IMR-90 (cell line): Measurements from ENCODE around the gene BTBD9.

Experiments
- BHLHE40 ChIP-seq: fragments of 150-350 bp; IDR thresholded peaks from 2 replicates; pipeline ENCODE4 v1.6.1; 2016; ENCODE audit warnings: mild to moderate bottlenecking, low read depth, low read length
- FOS ChIP-seq: fragments of 150-350 bp; IDR thresholded peaks from 2 replicates; pipeline ENCODE4 v1.6.1; 2016; ENCODE audit warnings: low read depth, low read length
- MXI1 ChIP-seq: IDR thresholded peaks from 2 replicates; pipeline ENCODE4 v1.6.1; 2012; ENCODE audit warnings: low read depth, mild to moderate bottlenecking, low read length, moderate library complexity, borderline replicate concordance
- POLR2A ChIP-seq: IDR thresholded peaks from 2 replicates; pipeline ENCODE4 v1.6.1; 2012; ENCODE audit warnings: mild to moderate bottlenecking, low read depth, low read length
- RCOR1 ChIP-seq: IDR thresholded peaks from 2 replicates; pipeline ENCODE4 v1.6.1; 2012; ENCODE audit warnings: mild to moderate bottlenecking, low read length, improper control_type of control experiment; ENCODE audit not compliant: insufficient replicate concordance
- RFX5 ChIP-seq: IDR thresholded peaks from 2 replicates; pipeline ENCODE4 v1.8.0; 2012; ENCODE audit warnings: low read depth, mild to moderate bottlenecking, low read length, moderate library complexity
- SMC3 ChIP-seq: fragments of 150-350 bp; IDR thresholded peaks from 2 replicates; pipeline ENCODE4 v1.6.1; 2016; ENCODE audit warnings: low read depth, mild to moderate bottlenecking, antibody characterized with exemption, low read length, moderate library complexity
- USF2 ChIP-seq: fragments of 150-350 bp; IDR thresholded peaks from 2 replicates; pipeline ENCODE4 v1.6.1; 2017; ENCODE audit warnings: mild to moderate bottlenecking, antibody characterized with exemption, low read length, low read depth
- TF ChIP-seq, protein P1 (sequence below): conservative IDR thresholded peaks from 2 replicates; pipeline ENCODE4 v1.5.1; 2012; ENCODE audit warnings: mild to moderate bottlenecking, low read depth, low read length, improper control_type of control experiment

DNA sequence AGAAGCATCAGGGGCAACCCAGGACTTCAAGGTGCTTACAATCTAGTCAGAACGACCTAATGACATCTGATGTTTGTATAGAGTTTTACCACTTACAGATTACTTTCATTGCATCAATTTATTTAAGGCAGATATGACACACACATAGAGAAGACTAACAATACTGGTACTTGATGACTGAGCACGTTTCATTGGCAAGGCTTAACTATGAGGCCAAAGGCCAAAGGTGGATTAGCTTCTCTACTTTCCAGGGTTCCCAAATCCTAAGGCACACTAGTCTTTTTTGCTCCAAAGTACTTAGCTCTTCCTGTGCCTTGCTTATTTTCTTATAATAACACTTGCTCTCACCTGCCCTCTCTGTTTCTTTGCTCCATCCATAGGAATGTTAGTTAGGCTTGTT is 414.0 kb downstream of the BTBD9 start:
- TF ChIP-seq, protein P1, sequence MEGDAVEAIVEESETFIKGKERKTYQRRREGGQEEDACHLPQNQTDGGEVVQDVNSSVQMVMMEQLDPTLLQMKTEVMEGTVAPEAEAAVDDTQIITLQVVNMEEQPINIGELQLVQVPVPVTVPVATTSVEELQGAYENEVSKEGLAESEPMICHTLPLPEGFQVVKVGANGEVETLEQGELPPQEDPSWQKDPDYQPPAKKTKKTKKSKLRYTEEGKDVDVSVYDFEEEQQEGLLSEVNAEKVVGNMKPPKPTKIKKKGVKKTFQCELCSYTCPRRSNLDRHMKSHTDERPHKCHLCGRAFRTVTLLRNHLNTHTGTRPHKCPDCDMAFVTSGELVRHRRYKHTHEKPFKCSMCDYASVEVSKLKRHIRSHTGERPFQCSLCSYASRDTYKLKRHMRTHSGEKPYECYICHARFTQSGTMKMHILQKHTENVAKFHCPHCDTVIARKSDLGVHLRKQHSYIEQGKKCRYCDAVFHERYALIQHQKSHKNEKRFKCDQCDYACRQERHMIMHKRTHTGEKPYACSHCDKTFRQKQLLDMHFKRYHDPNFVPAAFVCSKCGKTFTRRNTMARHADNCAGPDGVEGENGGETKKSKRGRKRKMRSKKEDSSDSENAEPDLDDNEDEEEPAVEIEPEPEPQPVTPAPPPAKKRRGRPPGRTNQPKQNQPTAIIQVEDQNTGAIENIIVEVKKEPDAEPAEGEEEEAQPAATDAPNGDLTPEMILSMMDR: no peak
- no peak for TF ChIP-seq BHLHE40
- TF ChIP-seq RCOR1: no peak
- TF ChIP-seq POLR2A: no peak
- no peak for TF ChIP-seq USF2
- TF ChIP-seq FOS: no peak
- no peak for TF ChIP-seq SMC3
- TF ChIP-seq RFX5: no peak
- TF ChIP-seq MXI1: no peak
